ENCODE results near the gene SULT1B1.

DNA sequence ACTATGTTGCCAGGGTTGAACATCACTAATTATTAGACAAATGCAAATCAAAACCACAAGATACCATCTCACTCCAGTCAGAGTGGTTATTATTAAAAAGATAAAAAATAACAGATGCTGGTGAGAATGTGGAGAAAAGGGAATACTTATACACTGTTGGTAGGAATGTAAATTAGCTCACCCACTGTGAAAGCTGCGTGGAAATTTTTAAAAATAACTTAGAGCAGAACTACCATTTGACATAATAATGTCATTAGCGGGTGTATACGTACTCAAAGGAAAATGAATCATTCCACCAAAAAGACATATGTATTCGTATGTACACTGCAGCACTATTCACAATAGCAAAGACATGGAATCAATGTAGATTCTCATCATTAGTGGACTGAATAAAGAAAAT lies 58.7 kb downstream of the SULT1B1 start:
- TF ChIP-seq, protein P1, sequence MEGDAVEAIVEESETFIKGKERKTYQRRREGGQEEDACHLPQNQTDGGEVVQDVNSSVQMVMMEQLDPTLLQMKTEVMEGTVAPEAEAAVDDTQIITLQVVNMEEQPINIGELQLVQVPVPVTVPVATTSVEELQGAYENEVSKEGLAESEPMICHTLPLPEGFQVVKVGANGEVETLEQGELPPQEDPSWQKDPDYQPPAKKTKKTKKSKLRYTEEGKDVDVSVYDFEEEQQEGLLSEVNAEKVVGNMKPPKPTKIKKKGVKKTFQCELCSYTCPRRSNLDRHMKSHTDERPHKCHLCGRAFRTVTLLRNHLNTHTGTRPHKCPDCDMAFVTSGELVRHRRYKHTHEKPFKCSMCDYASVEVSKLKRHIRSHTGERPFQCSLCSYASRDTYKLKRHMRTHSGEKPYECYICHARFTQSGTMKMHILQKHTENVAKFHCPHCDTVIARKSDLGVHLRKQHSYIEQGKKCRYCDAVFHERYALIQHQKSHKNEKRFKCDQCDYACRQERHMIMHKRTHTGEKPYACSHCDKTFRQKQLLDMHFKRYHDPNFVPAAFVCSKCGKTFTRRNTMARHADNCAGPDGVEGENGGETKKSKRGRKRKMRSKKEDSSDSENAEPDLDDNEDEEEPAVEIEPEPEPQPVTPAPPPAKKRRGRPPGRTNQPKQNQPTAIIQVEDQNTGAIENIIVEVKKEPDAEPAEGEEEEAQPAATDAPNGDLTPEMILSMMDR (IDR thresholded peaks at IDR 0.05): no peak
- TF ChIP-seq POLR2A (IDR thresholded peaks at IDR 0.05): no peak
